H1 (cell line): ENCODE data around the gene MCOLN3. TPM values are rescaled to one million over a fixed set of nuclear protein-coding genes. Genes with fewer than 3 reads are reported as not detected.

Experiments
- MAFK ChIP-seq: IDR thresholded peaks from 2 replicates; pipeline ENCODE4 v1.6.1; 2012; ENCODE audit warnings: low read depth, mild to moderate bottlenecking, improper control_type of control experiment, low read length
- NANOG ChIP-seq: IDR thresholded peaks from 2 replicates; pipeline ENCODE4 v1.6.1; 2011; ENCODE audit warnings: low read length, low read depth, mild to moderate bottlenecking, inconsistent platforms; ENCODE audit not compliant: insufficient read depth, poor library complexity, severe bottlenecking
- polyA plus RNA-seq, 7 experiments: library from polyadenylated mRNA; depleted of rRNA in 3 of 7; stranded (reverse) in 5 of 7; unstranded in 2 of 7; fragments of >200 nt in 5 of 7; fragments of 200-250 nt in 2 of 7; gene quantifications; 1 replicate in 5 of 7; 2 replicates in 1 of 7; 4 replicates in 1 of 7; pipeline versions ENCODE4 v1.2.1 to v1.2.3, GENCODE V29; 2011 to 2013; ENCODE audit warnings: missing spikeins in 2 of 7, mixed read lengths in 2 of 7
- total RNA-seq: library from RNA; stranded (reverse); fragmentation: NEBNext Ultra II Directional; extraction: Animal tissue kit (Norgen Biotek cat#: 25700); gene quantifications from 2 replicates; pipeline ENCODE4 v1.2.1, GENCODE V29; 2021
- TF ChIP-seq, protein P1 (sequence below), 3 experiments: IDR thresholded peaks; 1 replicate in 2 of 3; 2 replicates in 1 of 3; pipeline versions ENCODE4 v1.5.1 to v1.6.1; 2011; ENCODE audit warnings: low read length in 3 of 3, mild to moderate bottlenecking in 3 of 3, inconsistent platforms in 2 of 3, low read depth in 1 of 3, moderate library complexity in 1 of 3; ENCODE audit not compliant: insufficient read depth in 1 of 3; ENCODE audit errors: control extremely low read depth in 1 of 3

Gene MCOLN3
- total and polyA plus RNA-seq, 2 of the 8 experiments (the other 6 are each of a cell fraction or from before 2014, with no cell fraction given) = 3.8 to 4.9 TPM

DNA sequence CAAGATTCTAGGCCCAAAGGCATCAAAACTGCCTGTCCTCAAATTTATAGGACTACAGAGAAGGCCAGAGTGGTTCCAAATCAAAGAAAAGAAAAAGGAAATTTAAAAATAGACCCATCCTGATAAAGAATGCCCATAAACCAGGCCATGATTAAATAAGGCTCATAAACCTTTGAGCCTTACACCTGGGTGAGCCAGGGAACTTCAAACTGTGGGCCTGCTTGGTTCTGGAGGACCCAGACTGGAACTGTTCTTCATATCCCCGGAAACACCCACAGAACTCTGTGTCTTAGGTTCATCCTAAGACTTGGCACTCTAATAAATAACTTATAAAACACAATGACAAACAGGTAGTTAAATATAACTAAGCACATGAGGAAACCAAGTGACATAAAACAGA is 80.2 kb downstream of the MCOLN3 start (continued):
- no peak for TF ChIP-seq NANOG
- no peak for TF ChIP-seq MAFK
- TF ChIP-seq, protein P1, sequence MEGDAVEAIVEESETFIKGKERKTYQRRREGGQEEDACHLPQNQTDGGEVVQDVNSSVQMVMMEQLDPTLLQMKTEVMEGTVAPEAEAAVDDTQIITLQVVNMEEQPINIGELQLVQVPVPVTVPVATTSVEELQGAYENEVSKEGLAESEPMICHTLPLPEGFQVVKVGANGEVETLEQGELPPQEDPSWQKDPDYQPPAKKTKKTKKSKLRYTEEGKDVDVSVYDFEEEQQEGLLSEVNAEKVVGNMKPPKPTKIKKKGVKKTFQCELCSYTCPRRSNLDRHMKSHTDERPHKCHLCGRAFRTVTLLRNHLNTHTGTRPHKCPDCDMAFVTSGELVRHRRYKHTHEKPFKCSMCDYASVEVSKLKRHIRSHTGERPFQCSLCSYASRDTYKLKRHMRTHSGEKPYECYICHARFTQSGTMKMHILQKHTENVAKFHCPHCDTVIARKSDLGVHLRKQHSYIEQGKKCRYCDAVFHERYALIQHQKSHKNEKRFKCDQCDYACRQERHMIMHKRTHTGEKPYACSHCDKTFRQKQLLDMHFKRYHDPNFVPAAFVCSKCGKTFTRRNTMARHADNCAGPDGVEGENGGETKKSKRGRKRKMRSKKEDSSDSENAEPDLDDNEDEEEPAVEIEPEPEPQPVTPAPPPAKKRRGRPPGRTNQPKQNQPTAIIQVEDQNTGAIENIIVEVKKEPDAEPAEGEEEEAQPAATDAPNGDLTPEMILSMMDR (IDR thresholded peaks at IDR 0.05; ENCODE audit: control extremely low read depth in 1 of 3, insufficient read depth in 1 of 3, low read depth in 1 of 3, low read length in 3 of 3) = no peak

Other genes with a start within 250 kb of the MCOLN3 start
- 25.4 and 26.8 TPM in 2 replicates for gene LPAR3, start 155.3 kb downstream of the MCOLN3 start, total RNA-seq
- 17.1 TPM in 2 replicates for gene LPAR3, start 155.3 kb downstream of the MCOLN3 start, polyA plus RNA-seq (2011; rRNA removed)
- 6.1 and 6.3 TPM in 2 replicates for gene MCOLN2, start 51.4 kb downstream of the MCOLN3 start, total RNA-seq
- 1.5 and 1.7 TPM in 2 replicates for gene MCOLN2, start 51.4 kb downstream of the MCOLN3 start, polyA plus RNA-seq (2011; rRNA removed)
- gene SYDE2, start 152.5 kb upstream of the MCOLN3 start, total RNA-seq = 12.7 and 14.6 TPM in 2 replicates
- gene SYDE2, start 152.5 kb upstream of the MCOLN3 start, polyA plus RNA-seq (2011; rRNA removed) = 1.6 and 2.1 TPM in 2 replicates
- gene C1orf52, start 211.2 kb upstream of the MCOLN3 start, total RNA-seq = 39.1 and 39.3 TPM in 2 replicates
- gene C1orf52, start 211.2 kb upstream of the MCOLN3 start, polyA plus RNA-seq (2011; rRNA removed) = 29.2 and 46.9 TPM in 2 replicates
- 24.6 and 29.6 TPM in 2 replicates for gene BCL10, start 228.1 kb upstream of the MCOLN3 start, total RNA-seq
- 5.0 and 7.4 TPM in 2 replicates for gene BCL10, start 228.1 kb upstream of the MCOLN3 start, polyA plus RNA-seq (2011; rRNA removed)